IMR-90 (cell line): Measurements from ENCODE around the gene SEMG1. TPM values are rescaled to one million over a fixed set of nuclear protein-coding genes. Genes with fewer than 3 reads are reported as not detected.

Source experiments
- ATAC-seq: fragments of 200-7000 bp; cut with Tn5 transposase; 2 replicates; pipeline ENCODE4 v1.9.1; 2020; ENCODE audit warnings: low read depth, mild to moderate bottlenecking, moderate library complexity
- BruUV-seq: library from RNA; stranded (reverse); fragments of 400-500 nt; replicated peaks from 2 replicates; lab custom pipeline; 2021; lab: Mats Ljungman, UMichigan
- CTCF ChIA-PET: fragments of 300-600 bp; formaldehyde crosslinking; extraction: SDS; loops from one replicate; lab custom pipeline; 2021; ENCODE audit warnings: antibody characterized with exemption; lab: Yijun Ruan, JAX
- POLR2A ChIA-PET: fragments of 300-600 bp; sonication (Branson Sonifier 250); formaldehyde crosslinking; loops from one replicate; lab custom pipeline; 2022; ENCODE audit warnings: antibody characterized with exemption; ENCODE audit not compliant: unreplicated experiment; lab: Charles Lee
- DNase-seq: peaks from one replicate; pipeline ENCODE4 v3.0.0; 2013
- H2AFZ ChIP-seq: replicated peaks from 2 replicates; pipeline ENCODE3; 2013; ENCODE audit warnings: low read length, mild to moderate bottlenecking; ENCODE audit not compliant: poor library complexity
- H2AK5ac ChIP-seq: 2 replicates; pipeline ENCODE4 v1.6.1; 2013; ENCODE audit warnings: low read depth, low read length, inconsistent platforms
- H2AK9ac ChIP-seq: replicated peaks from 2 replicates; pipeline ENCODE3; 2013; ENCODE audit warnings: mild to moderate bottlenecking, low read depth, low read length, moderate library complexity; ENCODE audit not compliant: poor library complexity
- H2BK120ac ChIP-seq: 2 replicates; pipeline ENCODE4 v1.6.1; 2013; ENCODE audit warnings: low read depth, low read length, inconsistent platforms
- H2BK15ac ChIP-seq: 3 replicates; pipeline ENCODE4 v1.6.1; 2013; ENCODE audit warnings: low read depth, low read length, inconsistent platforms
- H2BK20ac ChIP-seq: 2 replicates; pipeline ENCODE4 v1.6.1; 2013; ENCODE audit warnings: low read depth, mild to moderate bottlenecking, inconsistent platforms, low read length, moderate library complexity
- H2BK5ac ChIP-seq: 2 replicates; pipeline ENCODE4 v1.6.1; 2013; ENCODE audit warnings: mild to moderate bottlenecking, low read depth, low read length, inconsistent platforms; ENCODE audit not compliant: poor library complexity, severe bottlenecking
- H3K14ac ChIP-seq: replicated peaks from 2 replicates; pipeline ENCODE4 v1.6.1; 2013; ENCODE audit warnings: low read depth, low read length, inconsistent platforms
- H3K18ac ChIP-seq: 2 replicates; pipeline ENCODE4 v1.6.1; 2013; ENCODE audit warnings: low read depth, low read length, control low read depth
- H3K23ac ChIP-seq: 2 replicates; pipeline ENCODE4 v1.6.1; 2013; ENCODE audit warnings: low read depth, low read length, inconsistent platforms
- H3K27ac ChIP-seq: 2 replicates; pipeline ENCODE4 v1.5.1; 2013; ENCODE audit warnings: mild to moderate bottlenecking, control low read depth, low read length; ENCODE audit not compliant: insufficient read depth
- H3K27me3 ChIP-seq: 2 replicates; pipeline ENCODE4 v1.6.1; 2013; ENCODE audit warnings: low read length; ENCODE audit not compliant: control insufficient read depth, insufficient read depth
- H3K36me3 ChIP-seq: 2 replicates; pipeline ENCODE4 v1.6.1; 2013; ENCODE audit warnings: low read length, mixed read lengths; ENCODE audit not compliant: control insufficient read depth, insufficient read depth
- H3K4ac ChIP-seq: 2 replicates; pipeline ENCODE4 v1.6.1; 2013; ENCODE audit warnings: low read depth, low read length, inconsistent platforms
- H3K4me1 ChIP-seq: 2 replicates; pipeline ENCODE4 v1.6.1; 2013; ENCODE audit warnings: low read length, mixed read lengths; ENCODE audit not compliant: control insufficient read depth, insufficient read depth
- H3K4me2 ChIP-seq: 2 replicates; pipeline ENCODE4 v1.6.1; 2013; ENCODE audit warnings: low read depth, mild to moderate bottlenecking, control low read depth, low read length, moderate library complexity
- H3K4me3 ChIP-seq: 2 replicates; pipeline ENCODE4 v1.5.1; 2013; ENCODE audit warnings: low read depth, mild to moderate bottlenecking, control low read depth, low read length, moderate library complexity; ENCODE audit not compliant: insufficient read depth
- H3K56ac ChIP-seq: 2 replicates; pipeline ENCODE4 v1.6.1; 2013; ENCODE audit warnings: low read length, inconsistent platforms; ENCODE audit not compliant: insufficient read depth; ENCODE audit errors: extremely low read depth
- H3K79me1 ChIP-seq, 2 experiments: 2 replicates each; pipeline ENCODE4 v1.6.1; 2013; ENCODE audit warnings: low read length in 2 of 2, inconsistent platforms in 1 of 2, low read depth in 1 of 2
- H3K9ac ChIP-seq: 2 replicates; pipeline ENCODE4 v1.6.1; 2013; ENCODE audit warnings: low read depth, low read length, control low read depth
- H3K9me1 ChIP-seq: 2 replicates; pipeline ENCODE4 v1.6.1; 2013; ENCODE audit warnings: low read length, inconsistent platforms; ENCODE audit not compliant: insufficient read depth
- H3K9me3 ChIP-seq: 2 replicates; pipeline ENCODE4 v1.6.1; 2013; ENCODE audit warnings: low read length; ENCODE audit not compliant: control insufficient read depth, insufficient read depth
- H4K20me1 ChIP-seq: 2 replicates; pipeline ENCODE4 v1.6.1; 2013; ENCODE audit warnings: low read length, inconsistent platforms; ENCODE audit not compliant: insufficient read depth
- H4K5ac ChIP-seq: 2 replicates; pipeline ENCODE4 v1.6.1; 2013; ENCODE audit warnings: mild to moderate bottlenecking, low read depth, low read length, control low read depth
- H4K8ac ChIP-seq, 2 experiments: 2 replicates each; pipeline ENCODE4 v1.6.1; 2013; ENCODE audit warnings: low read depth in 2 of 2, low read length in 2 of 2, control low read depth in 1 of 2, inconsistent platforms in 1 of 2
- H4K91ac ChIP-seq: 2 replicates; pipeline ENCODE4 v1.6.1; 2013; ENCODE audit warnings: low read depth, low read length, inconsistent platforms; ENCODE audit not compliant: insufficient read depth
- BHLHE40 ChIP-seq: fragments of 150-350 bp; IDR thresholded peaks from 2 replicates; pipeline ENCODE4 v1.6.1; 2016; ENCODE audit warnings: mild to moderate bottlenecking, low read depth, low read length
- CHD1 ChIP-seq: IDR thresholded peaks from 2 replicates; pipeline ENCODE4 v1.6.1; 2012; ENCODE audit warnings: low read depth, low read length, improper control_type of control experiment
- MAFK ChIP-seq: IDR thresholded peaks from 2 replicates; pipeline ENCODE4 v1.6.1; 2012; ENCODE audit warnings: low read depth, low read length, improper control_type of control experiment
- MXI1 ChIP-seq: IDR thresholded peaks from 2 replicates; pipeline ENCODE4 v1.6.1; 2012; ENCODE audit warnings: low read depth, mild to moderate bottlenecking, low read length, moderate library complexity, borderline replicate concordance
- RAD21 ChIP-seq: IDR thresholded peaks from 2 replicates; pipeline ENCODE4 v1.6.1; 2012; ENCODE audit warnings: low read length, improper control_type of control experiment
- RCOR1 ChIP-seq: IDR thresholded peaks from 2 replicates; pipeline ENCODE4 v1.6.1; 2012; ENCODE audit warnings: mild to moderate bottlenecking, low read length, improper control_type of control experiment; ENCODE audit not compliant: insufficient replicate concordance
- RFX5 ChIP-seq: IDR thresholded peaks from 2 replicates; pipeline ENCODE4 v1.8.0; 2012; ENCODE audit warnings: low read depth, mild to moderate bottlenecking, low read length, moderate library complexity
- SMC3 ChIP-seq: fragments of 150-350 bp; IDR thresholded peaks from 2 replicates; pipeline ENCODE4 v1.6.1; 2016; ENCODE audit warnings: low read depth, mild to moderate bottlenecking, antibody characterized with exemption, low read length, moderate library complexity
- WGBS, 2 experiments: methylation state at CpG; one replicate each; pipeline versions ENCODE4 v1.1.5 to v1.1.7; 2013; ENCODE audit warnings: missing lambda C conversion rate in 2 of 2; ENCODE audit not compliant: insufficient read length in 1 of 2; ENCODE audit errors: extremely low coverage in 2 of 2; 5-methylcytosine and 5-hydroxymethylcytosine counted together
- dilution Hi-C: fragments of 300-500 bp; cut with HindIII; formaldehyde crosslinking; loops from one replicate; pipeline ENCODE4 v1.14.3; 2018; ENCODE audit warnings: low sequenced_read_pairs; ENCODE audit not compliant: unreplicated experiment
- in situ Hi-C: fragments of 300-500 bp; cut with MboI; formaldehyde crosslinking; loops from 3 replicates; pipeline ENCODE4 v1.14.3; 2019; ENCODE audit warnings: low sequenced_read_pairs, inconsistent platforms, mixed read lengths
- intact Hi-C: fragments of 100-400 bp; cut with micrococcal nuclease; formaldehyde crosslinking; loops from 2 replicates; pipeline ENCODE4 v1.10.0; 2022
- polyA plus RNA-seq, 3 experiments: library from polyadenylated mRNA; depleted of rRNA; stranded (reverse); fragments of >200 nt; gene quantifications; 2 replicates each; pipeline ENCODE4 v1.2.3, GENCODE V29; 2012; ENCODE audit warnings: low replicate concordance in 1 of 3
- total RNA-seq: library from RNA; depleted of rRNA; stranded (reverse); fragments of >200 nt; gene quantifications from 2 replicates; pipeline ENCODE4 v1.2.3, GENCODE V29; 2012
- TF ChIP-seq, protein P1 (sequence below): fragments of 150-350 bp; IDR thresholded peaks from 2 replicates; pipeline ENCODE4 v1.6.1; 2017; ENCODE audit warnings: mild to moderate bottlenecking, antibody characterized with exemption, low read length, low read depth
- TF ChIP-seq, protein P2 (sequence below): conservative IDR thresholded peaks from 2 replicates; pipeline ENCODE4 v1.5.1; 2012; ENCODE audit warnings: mild to moderate bottlenecking, low read depth, low read length, improper control_type of control experiment
- TF ChIP-seq, protein P3 (sequence below): fragments of 150-350 bp; IDR thresholded peaks from 2 replicates; pipeline ENCODE4 v1.6.1; 2016; ENCODE audit warnings: low read depth, mild to moderate bottlenecking, low read length, moderate library complexity, borderline replicate concordance

The SEMG1 gene
- total and polyA plus RNA-seq, 2 of the 4 experiments (the other 2 are of a cell fraction), result not detected

DNA sequence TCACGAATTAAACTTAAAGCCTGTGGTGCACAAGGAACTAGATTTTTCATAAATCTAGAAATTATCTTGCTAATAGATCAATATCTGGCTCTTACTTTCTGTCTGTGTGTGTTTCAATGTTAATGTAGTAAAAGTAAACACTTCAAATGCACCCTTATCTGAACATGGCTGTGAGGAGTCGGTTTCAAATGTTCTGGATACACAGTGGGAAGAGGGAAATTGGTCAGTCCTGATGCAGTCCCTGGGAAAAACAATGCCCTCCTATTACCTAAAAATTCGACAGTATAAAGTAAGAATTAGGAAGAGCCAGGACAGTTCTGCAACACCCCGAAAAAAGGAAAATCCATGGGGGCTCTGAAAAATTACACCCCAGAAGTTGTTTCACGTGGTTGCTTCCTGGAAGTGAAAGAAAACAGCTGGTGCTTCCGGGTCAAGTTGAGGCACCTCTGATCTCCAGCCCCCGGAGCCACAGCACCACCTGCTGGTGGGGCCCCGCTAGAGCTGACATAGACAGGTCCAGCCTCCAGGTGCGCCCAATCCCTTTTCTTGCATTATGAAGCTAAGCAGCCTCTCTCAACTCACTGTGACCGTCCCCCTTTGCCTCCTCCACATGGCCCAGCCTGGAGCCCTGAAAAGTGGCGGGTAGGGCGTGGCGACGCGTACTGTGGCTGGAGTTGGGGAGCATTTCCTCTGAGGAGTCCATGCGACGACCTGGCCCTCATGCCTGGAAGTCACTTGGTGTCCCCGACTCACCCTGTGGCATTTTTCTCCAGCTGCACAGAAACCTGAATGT, 22.6 kb downstream of the SEMG1 start:
- WGBS, 2 experiments, result 68% methylated on average over 5 of the region's 18 CpGs; no CpG with 5 or more reads in 1 of the 2 experiments
- Histone ChIP-seq H3K9me3 (no peaks in the 10 kb centered on the region), H3K9ac (no peak overlapping the region), H3K27me3 (peaks cover 4% of the 10 kb centered on the region), H2BK15ac (no peak overlapping the region), H3K4me1 (no peaks in the 10 kb centered on the region), H4K5ac (no peak overlapping the region), H3K27ac (no peak overlapping the region), H2BK5ac (no peak overlapping the region), H3K36me3 (no peaks in the 10 kb centered on the region), H3K4me3 (no peak overlapping the region), H3K79me1 (no peaks in the 10 kb centered on the region), H2BK120ac (no peak overlapping the region), H3K23ac (no peak overlapping the region), H4K8ac (no peak overlapping the region), H2BK20ac (no peak overlapping the region), H3K4me2 (no peak overlapping the region), H3K56ac (no peak overlapping the region), H3K4ac (no peak overlapping the region), H4K20me1 (no peaks in the 10 kb centered on the region), H2AFZ (peak overlapping the region; percentile 52), H3K14ac (no peak overlapping the region), H4K91ac (no peak overlapping the region), H2AK5ac (no peak overlapping the region), H3K9me1 (no peaks in the 10 kb centered on the region), H3K18ac (no peak overlapping the region), H2AK9ac (no peak overlapping the region)
- in situ Hi-C loops (no loop called here), intact Hi-C loops (loop anchor here (10.0 kb wide), 1 partner anchor 495 kb away; the partner anchor contains the start of gene SPINT4), dilution Hi-C loops (no loop called here)
- POLR2A ChIA-PET, result no interaction called here
- DNase-seq (no peak), ATAC-seq (no peak)
- no TSS peak for BruUV-seq
- CTCF ChIA-PET, result no interaction called here
- no peak for TF ChIP-seq SMC3
- TF ChIP-seq MAFK, result no peak
- TF ChIP-seq, protein P1, sequence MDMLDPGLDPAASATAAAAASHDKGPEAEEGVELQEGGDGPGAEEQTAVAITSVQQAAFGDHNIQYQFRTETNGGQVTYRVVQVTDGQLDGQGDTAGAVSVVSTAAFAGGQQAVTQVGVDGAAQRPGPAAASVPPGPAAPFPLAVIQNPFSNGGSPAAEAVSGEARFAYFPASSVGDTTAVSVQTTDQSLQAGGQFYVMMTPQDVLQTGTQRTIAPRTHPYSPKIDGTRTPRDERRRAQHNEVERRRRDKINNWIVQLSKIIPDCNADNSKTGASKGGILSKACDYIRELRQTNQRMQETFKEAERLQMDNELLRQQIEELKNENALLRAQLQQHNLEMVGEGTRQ, result no peak
- TF ChIP-seq RFX5, result no peak
- TF ChIP-seq RAD21, result peak; percentile 34
- TF ChIP-seq CHD1, result no peak
- TF ChIP-seq MXI1, result no peak
- TF ChIP-seq, protein P2, sequence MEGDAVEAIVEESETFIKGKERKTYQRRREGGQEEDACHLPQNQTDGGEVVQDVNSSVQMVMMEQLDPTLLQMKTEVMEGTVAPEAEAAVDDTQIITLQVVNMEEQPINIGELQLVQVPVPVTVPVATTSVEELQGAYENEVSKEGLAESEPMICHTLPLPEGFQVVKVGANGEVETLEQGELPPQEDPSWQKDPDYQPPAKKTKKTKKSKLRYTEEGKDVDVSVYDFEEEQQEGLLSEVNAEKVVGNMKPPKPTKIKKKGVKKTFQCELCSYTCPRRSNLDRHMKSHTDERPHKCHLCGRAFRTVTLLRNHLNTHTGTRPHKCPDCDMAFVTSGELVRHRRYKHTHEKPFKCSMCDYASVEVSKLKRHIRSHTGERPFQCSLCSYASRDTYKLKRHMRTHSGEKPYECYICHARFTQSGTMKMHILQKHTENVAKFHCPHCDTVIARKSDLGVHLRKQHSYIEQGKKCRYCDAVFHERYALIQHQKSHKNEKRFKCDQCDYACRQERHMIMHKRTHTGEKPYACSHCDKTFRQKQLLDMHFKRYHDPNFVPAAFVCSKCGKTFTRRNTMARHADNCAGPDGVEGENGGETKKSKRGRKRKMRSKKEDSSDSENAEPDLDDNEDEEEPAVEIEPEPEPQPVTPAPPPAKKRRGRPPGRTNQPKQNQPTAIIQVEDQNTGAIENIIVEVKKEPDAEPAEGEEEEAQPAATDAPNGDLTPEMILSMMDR, result peak; percentile 40
- no peak for TF ChIP-seq RCOR1
- no peak for TF ChIP-seq BHLHE40
- TF ChIP-seq, protein P3, sequence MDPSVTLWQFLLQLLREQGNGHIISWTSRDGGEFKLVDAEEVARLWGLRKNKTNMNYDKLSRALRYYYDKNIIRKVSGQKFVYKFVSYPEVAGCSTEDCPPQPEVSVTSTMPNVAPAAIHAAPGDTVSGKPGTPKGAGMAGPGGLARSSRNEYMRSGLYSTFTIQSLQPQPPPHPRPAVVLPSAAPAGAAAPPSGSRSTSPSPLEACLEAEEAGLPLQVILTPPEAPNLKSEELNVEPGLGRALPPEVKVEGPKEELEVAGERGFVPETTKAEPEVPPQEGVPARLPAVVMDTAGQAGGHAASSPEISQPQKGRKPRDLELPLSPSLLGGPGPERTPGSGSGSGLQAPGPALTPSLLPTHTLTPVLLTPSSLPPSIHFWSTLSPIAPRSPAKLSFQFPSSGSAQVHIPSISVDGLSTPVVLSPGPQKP, result no peak
